ENCODE results near the gene PRMT3.
"Not testable (repeated sequence)": the region's sequence is repeated elsewhere in the genome, so short reads cannot be mapped to it uniquely, and the experiment has no call there.

PRMT3 gene

DNA sequence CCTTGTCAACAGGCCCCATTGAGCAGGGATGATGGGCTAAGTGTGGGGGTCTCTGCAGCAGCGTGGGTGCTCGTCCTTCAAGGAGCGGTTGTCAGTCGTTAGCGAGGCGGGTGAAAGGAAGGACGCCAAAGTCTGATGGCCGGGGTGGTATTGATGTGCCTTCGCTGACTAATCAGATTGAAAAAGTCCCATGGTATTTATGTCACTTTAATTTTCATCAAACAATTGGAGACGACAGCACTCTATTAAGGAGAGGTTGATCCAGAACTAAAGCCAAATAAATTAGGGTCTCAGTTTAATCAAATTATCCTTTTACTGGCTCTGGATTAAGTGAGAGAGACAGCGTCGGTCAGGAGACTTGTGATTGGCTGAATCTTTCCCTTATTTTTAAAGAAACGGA lies 14.4 kb upstream of the PRMT3 start:
- in situ Hi-C loops (cut with HindIII; ENCODE audit: low sequenced_read_pairs), result loop anchor here (25.0 kb wide), 3 partner anchors 111 to 386 kb away; no protein-coding TSS in a partner anchor

DNA sequence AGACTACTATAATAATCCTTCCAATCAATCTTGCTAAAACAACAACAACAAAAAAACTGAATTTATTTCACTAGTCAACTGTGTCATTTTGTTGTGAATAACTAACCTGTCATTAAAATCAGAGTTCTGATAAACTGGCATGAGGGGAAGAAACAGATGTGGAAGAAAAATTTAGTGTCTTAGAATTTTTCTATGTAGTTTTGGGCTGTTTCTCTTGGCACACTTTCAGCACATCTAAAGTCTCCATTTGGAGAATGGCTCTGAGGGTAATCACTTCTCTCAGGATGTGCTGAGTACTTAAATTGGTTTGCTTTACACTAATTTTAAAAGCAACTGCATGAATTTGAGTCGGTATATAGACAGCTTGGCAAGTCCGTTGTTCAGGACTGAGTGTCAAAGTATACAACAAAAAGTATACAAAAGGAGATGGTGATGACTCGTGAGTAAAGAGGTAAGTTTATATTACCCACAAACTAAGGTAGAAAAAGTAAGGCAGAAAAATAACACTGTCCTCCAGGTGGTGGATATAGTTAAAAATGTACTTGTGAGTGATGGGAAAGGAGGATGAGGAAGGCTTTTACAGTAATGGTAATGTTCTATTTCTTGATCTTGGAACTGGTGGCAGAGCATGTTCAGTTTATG lies 13.8 kb upstream of the PRMT3 start:
- in situ Hi-C loops (cut with HindIII; ENCODE audit: low sequenced_read_pairs), result loop anchor here (25.0 kb wide), 3 partner anchors 111 to 386 kb away; no protein-coding TSS in a partner anchor

DNA sequence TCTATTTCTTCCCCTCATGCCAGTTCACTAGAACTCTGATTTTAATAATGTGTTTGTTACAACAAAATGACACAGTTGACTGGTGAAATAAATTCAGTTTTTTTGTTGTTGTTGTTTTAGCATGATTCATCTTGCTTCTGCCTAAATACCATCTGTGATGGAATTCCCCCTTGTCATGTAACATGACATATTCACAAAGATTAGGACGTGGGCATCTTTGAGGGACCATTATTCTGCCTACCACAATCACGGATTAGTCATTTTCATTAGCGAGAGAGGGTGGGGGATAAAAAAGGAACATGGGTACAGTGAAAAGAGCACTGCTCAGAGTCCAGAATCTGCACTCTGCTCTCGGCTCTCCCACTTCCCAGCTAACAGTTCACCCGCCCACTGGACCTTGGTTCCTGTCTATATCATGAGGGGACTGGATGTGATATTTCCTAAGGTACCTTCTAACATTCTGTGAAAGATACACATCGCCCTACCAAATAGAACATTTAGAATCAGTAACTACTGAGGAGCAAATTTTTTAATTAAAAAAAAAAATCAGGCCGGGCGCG lies 12.7 kb upstream of the PRMT3 start:
- in situ Hi-C loops (cut with HindIII; ENCODE audit: low sequenced_read_pairs), result loop anchor here (25.0 kb wide), 3 partner anchors 113 to 388 kb away; no protein-coding TSS in a partner anchor

DNA sequence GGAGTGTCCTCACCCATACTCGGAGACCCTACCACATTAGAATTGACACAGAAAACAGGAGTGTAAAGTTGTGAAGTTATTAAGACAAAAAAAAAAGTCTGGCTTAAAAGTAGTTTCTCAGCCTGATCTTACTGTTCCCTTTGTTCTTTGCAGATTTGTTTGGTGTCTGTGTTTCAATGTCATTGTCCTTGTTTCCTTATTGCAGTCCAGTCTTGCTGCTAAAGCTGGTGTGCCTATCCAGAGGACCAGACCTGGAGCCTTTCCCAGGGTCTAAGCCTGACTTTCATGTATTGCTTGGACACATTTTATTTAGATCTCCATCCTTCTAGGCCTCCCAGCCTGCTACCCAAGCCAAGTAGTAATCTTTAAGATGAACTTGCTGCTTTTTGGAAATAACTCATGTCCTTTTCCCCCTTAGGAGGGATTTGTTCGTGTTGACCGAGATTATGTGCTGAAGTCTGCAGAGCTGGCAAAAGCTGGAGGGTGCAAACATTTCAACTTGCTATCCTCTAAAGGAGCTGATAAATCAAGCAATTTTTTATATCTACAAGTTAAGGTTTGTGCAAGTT lies 11.3 kb upstream of the PRMT3 start:
- in situ Hi-C loops (cut with HindIII; ENCODE audit: low sequenced_read_pairs), result no loop called here

DNA sequence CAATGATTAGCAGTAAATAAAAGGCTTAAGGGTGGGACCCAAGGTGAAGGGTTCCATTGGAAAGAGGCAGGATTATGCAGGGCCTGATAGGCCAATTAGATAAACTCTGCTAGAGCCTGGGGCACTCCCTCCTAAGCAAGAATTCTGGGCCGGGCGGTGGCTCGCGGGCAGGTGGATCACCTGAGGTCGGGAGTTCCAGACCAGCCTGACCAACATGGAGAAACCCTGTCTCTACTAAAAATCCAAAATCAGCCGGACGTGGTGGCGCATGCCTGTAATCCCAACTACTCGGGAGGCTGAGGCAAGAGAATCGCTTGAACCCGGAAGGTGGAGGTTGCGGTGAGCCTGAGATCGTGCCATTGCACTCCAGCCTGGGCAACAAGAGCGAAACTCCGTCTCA lies 1.5 kb upstream of the PRMT3 start:
- in situ Hi-C loops (cut with HindIII; ENCODE audit: low sequenced_read_pairs), result not testable (repeated sequence)

DNA sequence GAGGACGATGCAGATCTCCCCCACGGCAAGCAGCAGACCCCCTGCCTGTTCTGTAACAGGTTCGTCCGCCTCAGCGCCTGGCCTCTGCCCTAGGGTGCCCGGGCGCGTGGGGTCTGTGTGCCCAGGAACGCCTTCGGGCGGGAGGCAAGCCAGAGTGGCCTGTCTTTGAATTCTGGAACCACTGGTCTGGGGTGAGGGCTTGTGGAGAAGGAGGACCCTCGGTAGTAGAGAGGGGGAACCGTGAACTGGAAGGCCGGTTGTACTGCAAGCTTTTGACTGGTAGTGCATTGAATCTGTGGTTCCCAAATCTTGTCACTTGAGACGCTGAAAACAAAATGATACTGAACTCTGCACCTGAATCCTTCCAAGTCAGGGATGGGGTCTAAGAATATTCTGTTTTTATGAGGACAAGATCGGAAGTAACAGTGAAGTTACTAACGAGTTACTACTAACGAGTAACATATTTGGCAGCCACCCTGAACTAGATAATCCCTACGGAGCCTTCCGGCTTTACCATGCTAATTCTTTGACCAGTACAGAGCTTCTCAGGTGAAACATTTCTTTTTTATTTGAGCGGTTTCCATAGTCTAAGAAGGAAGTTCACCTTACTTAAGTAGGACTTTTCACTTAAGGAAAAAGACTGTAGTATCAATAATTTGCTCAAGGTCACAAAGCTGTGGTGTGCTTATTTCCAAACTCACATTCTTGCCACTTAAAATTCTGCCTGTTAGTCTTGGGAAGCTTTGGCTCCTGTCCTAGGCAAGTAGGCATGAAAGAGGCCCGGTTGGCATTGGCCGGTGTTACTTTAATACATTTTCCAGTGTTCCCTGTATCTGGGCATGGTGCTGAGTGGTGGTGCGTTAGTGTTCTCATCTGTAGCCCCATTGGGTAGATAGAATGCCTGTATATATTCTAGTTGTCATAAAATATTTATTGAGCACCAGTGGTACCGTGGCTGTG lies 860 bp downstream of the PRMT3 start:
- in situ Hi-C loops (cut with HindIII; ENCODE audit: low sequenced_read_pairs), result no loop called here

DNA sequence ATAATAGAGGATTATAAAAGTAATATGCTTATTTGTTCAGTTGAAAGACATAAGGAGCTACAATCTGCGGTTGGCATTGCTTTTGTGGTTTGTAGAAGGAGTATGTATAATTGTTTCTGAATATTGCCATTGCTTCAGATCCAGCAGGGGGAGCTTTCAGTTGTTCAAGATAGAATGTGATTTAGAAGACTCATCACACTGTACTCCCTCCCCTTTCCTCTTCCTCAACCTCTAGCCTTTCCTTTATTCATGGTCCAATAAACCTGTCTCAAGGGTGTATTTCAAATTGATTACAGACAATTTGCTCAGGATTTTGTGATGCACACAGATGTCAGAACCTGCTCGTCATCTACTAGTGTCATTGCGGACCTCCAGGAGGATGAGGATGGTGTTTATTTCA lies 9.8 kb downstream of the PRMT3 start:
- in situ Hi-C loops (cut with HindIII; ENCODE audit: low sequenced_read_pairs), result no loop called here

DNA sequence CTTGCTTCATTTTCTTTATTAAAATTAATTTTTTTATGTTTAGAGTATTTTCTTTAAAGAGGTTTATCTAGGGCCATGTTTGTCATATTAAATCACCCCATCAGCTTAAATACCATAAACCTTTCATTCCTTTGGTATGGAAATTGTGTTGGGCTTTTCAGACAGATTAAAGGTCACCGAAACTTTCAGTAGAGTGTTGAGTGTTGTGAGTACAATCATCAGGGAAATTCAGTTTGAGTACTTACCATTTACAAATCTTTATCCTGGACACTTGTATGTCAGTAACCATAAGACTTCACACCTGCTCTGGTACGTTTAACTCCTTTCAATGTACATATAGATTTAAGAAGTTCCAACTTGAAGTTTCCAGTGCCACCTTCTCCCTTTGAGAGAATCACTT lies 12.0 kb downstream of the PRMT3 start:
- in situ Hi-C loops (cut with HindIII; ENCODE audit: low sequenced_read_pairs), result no loop called here

DNA sequence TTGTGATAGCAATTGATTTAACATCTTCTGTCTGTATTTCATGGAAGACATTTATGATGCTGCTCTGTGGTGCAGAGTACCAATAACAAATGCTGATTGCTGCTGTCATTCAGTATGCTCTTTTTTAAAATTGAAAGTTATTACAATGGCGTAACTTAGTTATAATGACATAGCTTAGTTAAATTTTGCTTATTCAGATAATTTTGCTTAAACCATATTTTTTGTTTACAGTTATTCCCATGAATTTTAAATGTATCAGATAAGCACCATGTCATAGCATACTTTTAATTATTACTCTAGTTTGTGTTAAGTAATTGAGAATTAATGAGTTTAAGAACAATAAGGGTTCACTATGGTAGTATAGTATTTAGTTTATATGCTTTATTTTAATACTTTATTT lies 15.5 kb downstream of the PRMT3 start:
- in situ Hi-C loops (cut with HindIII; ENCODE audit: low sequenced_read_pairs), result no loop called here

DNA sequence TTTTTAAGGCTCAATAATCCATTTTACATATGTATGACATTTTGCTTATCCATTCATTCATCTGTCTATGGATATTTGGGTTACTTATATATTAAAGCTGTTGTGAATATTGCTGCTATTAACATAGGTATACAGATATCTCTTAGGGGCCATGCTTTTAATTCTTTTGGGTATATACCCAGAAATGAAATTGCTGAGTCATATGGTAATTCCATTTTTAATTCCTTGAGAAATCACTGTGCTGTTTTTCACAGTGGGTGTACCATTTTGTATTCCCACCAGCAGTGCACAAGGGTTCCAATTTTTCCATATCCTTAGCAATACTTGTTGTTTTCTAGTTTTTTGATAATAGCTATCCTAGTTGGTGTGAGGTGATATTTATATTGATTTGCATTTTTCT lies 19.0 kb downstream of the PRMT3 start:
- in situ Hi-C loops (cut with HindIII; ENCODE audit: low sequenced_read_pairs), result no loop called here

DNA sequence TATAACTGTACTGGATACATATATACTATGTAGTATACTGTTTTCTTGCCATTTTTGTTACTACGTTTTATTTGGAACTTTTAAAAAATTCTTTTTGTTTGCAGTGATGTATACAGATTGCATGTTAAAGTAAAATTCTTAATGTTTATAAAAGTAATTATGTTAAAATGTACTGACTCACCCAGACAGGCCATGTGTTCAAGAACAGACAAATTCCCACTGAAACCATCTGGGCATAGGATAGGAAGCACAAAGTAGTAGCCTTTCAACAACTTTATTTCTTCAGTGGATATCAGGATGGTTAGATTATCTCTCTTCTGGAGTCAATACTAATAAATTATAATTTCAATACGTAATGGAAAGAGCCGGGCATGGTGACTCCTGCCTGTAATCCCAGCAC lies 19.8 kb downstream of the PRMT3 start:
- in situ Hi-C loops (cut with HindIII; ENCODE audit: low sequenced_read_pairs), result no loop called here

DNA sequence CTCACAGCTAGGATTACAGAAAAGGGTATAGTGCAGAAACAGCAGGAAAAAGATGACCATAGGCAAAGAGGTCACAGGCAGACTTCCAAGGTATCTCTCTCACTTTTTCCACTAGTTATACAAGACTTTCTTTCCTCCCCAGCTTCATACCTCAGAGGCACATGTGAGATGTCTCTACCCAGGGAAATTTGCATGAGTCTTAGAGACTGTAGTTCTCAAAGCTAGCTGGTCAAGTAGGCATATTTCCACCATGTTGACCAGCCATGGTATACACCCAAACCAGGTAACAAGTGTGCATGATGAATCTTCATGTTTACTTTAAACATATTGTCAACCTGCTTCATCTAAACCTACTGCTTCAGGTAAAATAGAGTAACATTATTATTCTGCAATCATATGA lies 27.9 kb downstream of the PRMT3 start:
- in situ Hi-C loops (cut with HindIII; ENCODE audit: low sequenced_read_pairs), result no loop called here

DNA sequence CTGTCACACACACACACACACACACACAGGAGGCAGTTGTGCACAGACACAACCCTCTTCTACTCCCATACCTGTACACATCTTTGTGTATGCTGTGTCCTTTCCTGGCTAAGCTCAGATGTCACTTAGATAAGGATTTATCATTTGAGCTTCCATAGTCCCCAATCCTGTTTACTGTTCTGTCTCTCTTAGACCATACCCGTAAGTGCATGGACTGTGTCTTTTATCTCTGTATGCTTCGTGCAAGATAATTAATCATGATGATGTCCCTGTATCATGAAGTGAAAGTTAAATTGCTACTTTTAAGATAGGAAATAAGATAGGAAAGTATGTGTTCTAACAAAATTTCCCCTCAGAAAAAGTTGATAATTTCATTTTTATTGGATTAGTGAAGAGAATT lies 30.3 kb downstream of the PRMT3 start:
- in situ Hi-C loops (cut with HindIII; ENCODE audit: low sequenced_read_pairs), result no loop called here

DNA sequence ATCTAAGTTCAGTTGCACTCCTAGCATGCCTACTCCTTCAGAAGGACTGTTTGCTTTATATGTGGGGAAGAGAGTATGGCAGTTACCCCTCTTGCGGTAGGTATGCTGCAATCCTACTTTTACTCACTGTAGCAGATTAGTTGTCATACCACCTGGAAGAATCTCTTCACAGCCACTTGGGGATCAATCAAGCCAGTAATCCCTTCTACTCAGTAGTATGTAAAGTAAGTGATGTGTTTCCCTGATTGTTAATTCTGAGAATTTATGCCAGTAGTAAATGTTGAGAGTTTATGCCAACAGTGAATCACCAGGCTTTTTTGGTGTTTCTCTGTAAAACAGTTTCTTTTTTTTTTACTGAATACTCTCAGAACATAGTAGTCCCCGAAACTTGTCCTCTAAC lies 34.4 kb downstream of the PRMT3 start:
- in situ Hi-C loops (cut with HindIII; ENCODE audit: low sequenced_read_pairs), result no loop called here

DNA sequence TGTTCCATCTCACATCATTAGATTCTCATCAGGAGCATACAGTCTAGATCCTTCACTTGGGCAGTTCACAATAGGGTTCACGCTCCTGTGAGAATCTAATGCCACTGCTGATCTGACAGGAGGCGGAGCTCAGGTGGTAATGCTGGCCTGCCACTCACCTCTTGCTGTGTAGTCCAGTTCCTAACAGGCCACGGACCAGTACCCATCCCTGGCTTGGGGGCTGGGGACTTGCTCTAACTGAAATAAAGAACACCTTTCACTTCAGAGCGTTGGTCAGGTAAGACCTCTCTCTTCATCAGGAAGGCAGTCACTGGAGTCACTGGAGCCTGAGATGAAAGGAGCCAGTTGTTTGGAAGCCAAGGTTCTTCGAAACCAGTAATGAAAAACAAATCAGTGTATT lies 41.7 kb downstream of the PRMT3 start:
- in situ Hi-C loops (cut with HindIII; ENCODE audit: low sequenced_read_pairs), result no loop called here

DNA sequence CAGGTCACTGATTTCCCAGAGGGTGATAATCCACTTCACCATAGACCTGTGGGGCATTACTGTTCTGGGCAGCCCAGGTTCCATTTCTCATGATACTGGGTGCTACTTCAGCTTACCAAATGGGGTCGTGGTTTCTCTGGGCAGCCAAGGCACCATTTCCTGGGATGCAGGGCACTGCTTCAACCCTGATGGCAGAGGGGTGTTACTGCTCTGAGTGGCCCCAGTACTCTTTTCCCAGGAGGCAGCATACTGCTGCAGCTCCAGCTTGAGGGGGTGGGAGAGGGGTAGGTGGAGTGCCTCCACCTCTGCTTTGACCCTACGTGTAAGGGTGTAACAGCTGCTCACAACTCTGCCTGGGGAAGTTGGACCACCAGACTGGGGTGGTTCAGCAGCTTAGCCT lies 51.1 kb downstream of the PRMT3 start:
- in situ Hi-C loops (cut with HindIII; ENCODE audit: low sequenced_read_pairs), result no loop called here

DNA sequence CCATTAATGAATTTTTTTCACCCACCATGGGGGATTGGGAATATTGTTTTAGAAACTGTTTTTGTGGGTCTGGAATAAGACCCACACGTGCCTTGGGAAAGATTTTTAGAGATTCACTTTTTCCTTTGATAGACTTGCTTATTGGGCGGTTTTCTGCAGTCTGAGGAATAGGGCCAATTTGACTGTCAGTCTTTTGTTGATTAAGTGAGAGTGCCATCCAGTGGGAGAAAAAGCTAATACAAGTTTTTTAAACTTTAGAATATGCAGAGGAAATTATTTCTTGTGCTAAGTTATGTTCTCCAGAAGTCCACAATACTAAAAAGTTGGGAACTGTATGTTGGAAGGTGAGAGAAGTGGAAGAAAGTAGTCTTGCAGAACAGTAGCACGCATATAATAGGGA lies 56.1 kb downstream of the PRMT3 start:
- in situ Hi-C loops (cut with HindIII; ENCODE audit: low sequenced_read_pairs), result no loop called here

DNA sequence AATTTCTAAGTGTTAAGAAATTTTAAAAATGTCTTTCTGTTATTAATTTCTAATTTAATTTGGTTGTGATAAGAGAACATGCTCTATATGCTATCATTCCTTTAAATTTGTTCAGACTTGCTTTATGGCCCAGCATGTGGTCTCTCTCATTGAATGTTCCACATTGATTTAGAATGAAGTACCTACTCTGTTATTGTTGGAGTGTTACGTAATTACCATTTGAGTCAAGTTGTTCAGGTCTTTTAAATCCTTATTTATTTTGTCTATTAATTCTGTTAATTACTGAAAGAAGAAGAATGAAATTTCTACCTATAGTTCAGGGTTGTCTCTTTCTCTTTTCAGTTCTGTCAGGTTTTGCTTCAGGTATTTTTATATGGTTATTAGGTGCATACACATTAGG lies 57.0 kb downstream of the PRMT3 start:
- in situ Hi-C loops (cut with HindIII; ENCODE audit: low sequenced_read_pairs), result no loop called here

DNA sequence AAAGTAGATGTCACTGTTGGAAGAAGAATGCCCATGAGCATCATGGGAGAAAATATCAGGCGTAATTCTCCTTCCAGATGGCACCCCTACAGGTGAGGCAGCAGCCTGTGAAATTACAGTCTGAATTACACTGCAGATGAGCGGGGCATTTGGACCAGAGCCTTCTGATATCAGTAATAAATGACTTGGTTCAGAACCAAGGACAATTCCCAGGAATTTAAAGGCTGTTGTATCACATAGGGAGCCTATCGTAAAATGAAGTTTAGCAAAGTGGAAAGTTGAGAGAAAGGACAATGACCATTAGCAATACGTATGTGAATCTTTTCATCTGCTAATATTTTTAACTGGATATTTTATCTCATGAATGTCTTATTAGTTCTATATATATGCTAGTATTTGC lies 61.3 kb downstream of the PRMT3 start:
- in situ Hi-C loops (cut with HindIII; ENCODE audit: low sequenced_read_pairs), result no loop called here

DNA sequence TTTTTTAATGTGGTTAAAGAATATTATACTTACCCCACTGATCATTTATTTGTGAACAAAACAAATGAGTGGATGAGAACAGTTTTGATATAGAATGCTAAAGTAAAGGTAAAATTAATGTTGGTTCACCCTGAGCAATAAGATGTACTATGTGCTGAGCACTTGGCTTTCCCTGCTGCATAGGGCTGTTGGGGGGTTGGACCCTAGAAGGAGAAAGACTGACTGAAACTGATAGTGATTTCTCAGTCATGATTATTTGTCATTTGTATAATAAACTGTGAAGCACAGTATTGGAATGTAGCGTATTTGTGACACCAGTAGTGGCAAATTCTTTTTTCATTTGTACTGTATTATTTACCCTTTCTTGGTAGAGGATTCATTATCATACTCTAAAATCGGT lies 63.3 kb downstream of the PRMT3 start:
- in situ Hi-C loops (cut with HindIII; ENCODE audit: low sequenced_read_pairs), result no loop called here

DNA sequence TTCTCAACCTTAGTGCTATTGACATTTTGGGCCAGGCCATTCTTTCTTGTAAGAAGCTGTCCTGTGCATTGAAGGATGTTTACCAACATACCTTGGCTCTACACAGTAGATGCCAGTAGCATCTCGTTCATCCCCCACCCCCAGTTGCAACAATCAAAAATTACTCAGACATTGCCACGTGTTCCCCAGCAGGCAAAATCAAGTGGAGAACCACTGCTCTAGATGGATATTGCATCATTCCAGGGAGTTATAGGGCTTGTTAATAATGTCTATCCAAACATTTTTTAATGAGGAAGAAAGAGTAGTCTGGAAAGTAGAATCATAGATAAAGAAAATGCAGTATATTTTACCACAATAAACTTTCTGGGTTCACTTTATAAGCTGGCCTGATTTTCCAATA lies 64.1 kb downstream of the PRMT3 start:
- in situ Hi-C loops (cut with HindIII; ENCODE audit: low sequenced_read_pairs), result no loop called here

DNA sequence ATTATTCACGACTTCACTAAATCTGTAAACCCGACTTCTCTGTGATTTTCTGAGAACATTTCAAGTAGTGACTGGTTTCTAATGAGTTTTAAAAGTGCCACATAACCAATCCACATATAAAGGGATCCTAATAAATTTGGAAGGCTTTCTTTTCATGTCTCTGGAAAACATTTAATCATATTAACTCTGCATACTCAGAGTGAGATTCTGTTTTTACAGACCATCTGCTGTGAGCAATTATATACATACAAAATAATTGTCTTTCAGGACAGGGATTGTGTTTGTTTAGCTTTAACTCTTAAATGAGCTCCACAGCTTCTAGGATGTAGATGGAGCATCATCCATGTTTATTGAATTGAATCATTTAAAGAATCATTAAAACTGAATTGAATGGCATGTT lies 65.1 kb downstream of the PRMT3 start:
- in situ Hi-C loops (cut with HindIII; ENCODE audit: low sequenced_read_pairs), result no loop called here

Data from endothelial cell of hepatic sinusoid (primary cell).